Panc1 (cell line): ENCODE measurements around the gene SYT9. TPM values are rescaled to one million over a fixed set of nuclear protein-coding genes. Genes with fewer than 3 reads are reported as not detected.

ENCODE experiments used
- ATAC-seq: fragments of 200-7000 bp; cut with Tn5 transposase; 2 replicates; pipeline ENCODE4 v1.9.1; 2020; ENCODE audit warnings: mild to moderate bottlenecking, moderate library complexity
- BruUV-seq: library from RNA; stranded (reverse); fragments of 400-500 nt; replicated peaks from 2 replicates; lab custom pipeline; 2021; lab: Mats Ljungman, UMichigan
- CTCF ChIA-PET: fragments of 300-600 bp; sonication (Branson Sonifier 250); formaldehyde crosslinking; loops from one replicate; lab custom pipeline; 2022; ENCODE audit warnings: antibody characterized with exemption; lab: Charles Lee
- POLR2A ChIA-PET: fragments of 300-600 bp; sonication (Branson Sonifier 250); formaldehyde crosslinking; loops from one replicate; lab custom pipeline; 2022; ENCODE audit warnings: antibody characterized with exemption; lab: Charles Lee
- DNase-seq: peaks from one replicate; pipeline ENCODE4 v3.0.0-alpha.2; 2010; ENCODE audit warnings: low read depth, low spot score
- H3K27ac ChIP-seq: 2 replicates; pipeline ENCODE4 v1.5.1; 2011; ENCODE audit warnings: mild to moderate bottlenecking, low read length, inconsistent platforms
- H3K27me3 ChIP-seq: fragments of 200-500 bp; sonication (Bioruptor generic); 2 replicates; pipeline ENCODE4 v1.6.0; 2014; ENCODE audit warnings: low read length, inconsistent platforms; ENCODE audit not compliant: control insufficient read depth, insufficient read depth
- H3K36me3 ChIP-seq: fragments of 200-500 bp; sonication (Bioruptor generic); 2 replicates; pipeline ENCODE4 v1.5.1; 2014; ENCODE audit warnings: inconsistent platforms, mild to moderate bottlenecking, low read length, moderate library complexity; ENCODE audit not compliant: control insufficient read depth, insufficient read depth
- H3K4me1 ChIP-seq: 2 replicates; pipeline ENCODE4 v1.5.1; 2011; ENCODE audit warnings: inconsistent platforms, mild to moderate bottlenecking, low read length, moderate library complexity; ENCODE audit not compliant: control insufficient read depth, insufficient read depth
- H3K4me3 ChIP-seq, 2 experiments: 2 replicates each; pipeline ENCODE4 v1.5.1; 2011 to 2012; ENCODE audit warnings: low read depth in 2 of 2, low read length in 2 of 2, mild to moderate bottlenecking in 2 of 2, inconsistent platforms in 1 of 2, moderate library complexity in 1 of 2
- H3K9me3 ChIP-seq: fragments of 200-500 bp; sonication (Bioruptor generic); 2 replicates; pipeline ENCODE4 v1.5.1; 2014; ENCODE audit warnings: low read depth, mild to moderate bottlenecking, inconsistent platforms, low read length, moderate library complexity; ENCODE audit not compliant: control insufficient read depth, insufficient read depth
- CTCF ChIP-seq: fragments of 450-650 bp; IDR thresholded peaks from 2 replicates; pipeline ENCODE4 v1.5.1; 2017; ENCODE audit warnings: mild to moderate bottlenecking
- POLR2AphosphoS5 ChIP-seq: IDR thresholded peaks from 2 replicates; pipeline ENCODE4 v1.6.1; 2012; ENCODE audit warnings: mild to moderate bottlenecking, low read depth, low read length, moderate library complexity
- REST ChIP-seq, 2 experiments: IDR thresholded peaks; 2 replicates each; pipeline ENCODE4 v1.6.1; 2011 to 2012; ENCODE audit warnings: low read depth in 2 of 2, control low read depth in 1 of 2, low read length in 1 of 2, mild to moderate bottlenecking in 1 of 2, moderate library complexity in 1 of 2; ENCODE audit not compliant: insufficient read depth in 1 of 2
- SIN3A ChIP-seq: IDR thresholded peaks from 2 replicates; pipeline ENCODE4 v1.6.1; 2012; ENCODE audit warnings: low read depth, mild to moderate bottlenecking, low read length, moderate library complexity, borderline replicate concordance; ENCODE audit not compliant: insufficient read depth
- TCF7L2 ChIP-seq: IDR thresholded peaks from 2 replicates; pipeline ENCODE4 v1.6.1; 2011; ENCODE audit warnings: mild to moderate bottlenecking, low read depth, low read length, inconsistent platforms
- in situ Hi-C: cut with HindIII; loops from 2 replicates; pipeline ENCODE4 v1.10.0; 2016; ENCODE audit warnings: low sequenced_read_pairs, low pct_unique_long_range_greater_than_20kb
- intact Hi-C: fragments of 100-400 bp; cut with micrococcal nuclease; formaldehyde crosslinking; loops from one replicate; pipeline ENCODE4 v1.10.0; 2022; ENCODE audit not compliant: unreplicated experiment
- total RNA-seq: library from RNA; stranded (reverse); gene quantifications from one replicate; pipeline ENCODE4 v1.2.1, GENCODE V29; 2021; ENCODE audit not compliant: unreplicated experiment

SYT9 gene
- total RNA-seq, 1 experiment from 2014 or later, result 3.7 TPM

DNA sequence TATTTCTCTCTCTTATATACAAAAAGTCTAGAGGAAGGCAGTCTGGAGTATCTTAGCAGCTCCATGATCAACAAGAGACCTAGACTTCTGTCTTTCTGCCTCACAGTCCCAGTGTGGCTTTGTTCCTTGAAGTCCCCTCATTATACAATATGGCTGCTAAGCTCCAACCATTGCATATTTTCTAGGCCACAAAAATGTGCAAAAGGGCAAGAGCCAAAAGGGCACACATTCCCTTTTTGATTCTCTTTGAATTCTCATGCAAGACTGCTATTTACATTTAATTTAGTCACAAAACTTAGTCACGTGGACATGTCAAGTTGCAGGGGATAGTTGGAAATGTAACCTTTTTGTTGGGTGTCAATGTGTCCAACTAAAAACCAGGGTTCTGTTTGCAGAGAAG, 169.4 kb downstream of the SYT9 start:
- Histone ChIP-seq H3K27ac (no peak overlapping the region), H3K4me1 (no peaks in the 10 kb centered on the region), H3K9me3 (no peaks in the 10 kb centered on the region), H3K36me3 (no peaks in the 10 kb centered on the region), H3K27me3 (no peaks in the 10 kb centered on the region), H3K4me3 (no peak overlapping the region)
- no peak for TF ChIP-seq CTCF
- TF ChIP-seq SIN3A, result no peak
- no peak for TF ChIP-seq REST (IDR thresholded peaks at IDR 0.05; ENCODE audit: insufficient read depth in 1 of 2, low read depth in 2 of 2, low read length in 1 of 2)
- no peak for TF ChIP-seq TCF7L2
- no peak for TF ChIP-seq POLR2AphosphoS5
- BruUV-seq, result no TSS peak
- DNase-seq (no peak), ATAC-seq (no peak)
- ChIA-PET POLR2A (no interaction called here), CTCF (no interaction called here)
- in situ Hi-C loops, result no loop called here
- intact Hi-C loops, result no loop called here

GRCh38 chr11:7422544-7423331, 171.0 kb downstream of the SYT9 start:
- intact Hi-C loops (no loop called here), in situ Hi-C loops (no loop called here)
- H3K4me3 ChIP-seq, result no peak overlapping the region
- no peak for DNase-seq
- no peaks in the 10 kb centered on the region for H3K9me3 ChIP-seq
- no peak for TF ChIP-seq REST (IDR thresholded peaks at IDR 0.05; ENCODE audit: insufficient read depth in 1 of 2, low read depth in 2 of 2, low read length in 1 of 2)
- TF ChIP-seq TCF7L2, result no peak
- TF ChIP-seq POLR2AphosphoS5, result no peak
- peak; percentile 46; the same call in 1 of the 2 replicates for ATAC-seq
- ChIA-PET POLR2A (no interaction called here), CTCF (no interaction called here)
- no peaks in the 10 kb centered on the region for H3K27me3 ChIP-seq
- H3K4me1 ChIP-seq, result no peaks in the 10 kb centered on the region
- BruUV-seq, result no TSS peak
- H3K36me3 ChIP-seq, result no peaks in the 10 kb centered on the region
- no peak overlapping the region for H3K27ac ChIP-seq
